IMR-90 (cell line): Measurements from ENCODE around the gene GRAP. TPM values are rescaled to one million over a fixed set of nuclear protein-coding genes. Genes with fewer than 3 reads are reported as not detected.

Source experiments
- ATAC-seq: fragments of 200-7000 bp; cut with Tn5 transposase; 2 replicates; pipeline ENCODE4 v1.9.1; 2020; ENCODE audit warnings: low read depth, mild to moderate bottlenecking, moderate library complexity
- BruUV-seq: library from RNA; stranded (reverse); fragments of 400-500 nt; replicated peaks from 2 replicates; lab custom pipeline; 2021; lab: Mats Ljungman, UMichigan
- CTCF ChIA-PET: fragments of 300-600 bp; formaldehyde crosslinking; extraction: SDS; loops from one replicate; lab custom pipeline; 2021; ENCODE audit warnings: antibody characterized with exemption; lab: Yijun Ruan, JAX
- POLR2A ChIA-PET: fragments of 300-600 bp; sonication (Branson Sonifier 250); formaldehyde crosslinking; loops from one replicate; lab custom pipeline; 2022; ENCODE audit warnings: antibody characterized with exemption; ENCODE audit not compliant: unreplicated experiment; lab: Charles Lee
- DNase-seq: peaks from one replicate; pipeline ENCODE4 v3.0.0; 2013
- H2AFZ ChIP-seq: replicated peaks from 2 replicates; pipeline ENCODE3; 2013; ENCODE audit warnings: low read length, mild to moderate bottlenecking; ENCODE audit not compliant: poor library complexity
- H2AK5ac ChIP-seq: 2 replicates; pipeline ENCODE4 v1.6.1; 2013; ENCODE audit warnings: low read depth, low read length, inconsistent platforms
- H2AK9ac ChIP-seq: replicated peaks from 2 replicates; pipeline ENCODE3; 2013; ENCODE audit warnings: mild to moderate bottlenecking, low read depth, low read length, moderate library complexity; ENCODE audit not compliant: poor library complexity
- H2BK120ac ChIP-seq: 2 replicates; pipeline ENCODE4 v1.6.1; 2013; ENCODE audit warnings: low read depth, low read length, inconsistent platforms
- H2BK15ac ChIP-seq: 3 replicates; pipeline ENCODE4 v1.6.1; 2013; ENCODE audit warnings: low read depth, low read length, inconsistent platforms
- H2BK20ac ChIP-seq: 2 replicates; pipeline ENCODE4 v1.6.1; 2013; ENCODE audit warnings: low read depth, mild to moderate bottlenecking, inconsistent platforms, low read length, moderate library complexity
- H2BK5ac ChIP-seq: 2 replicates; pipeline ENCODE4 v1.6.1; 2013; ENCODE audit warnings: mild to moderate bottlenecking, low read depth, low read length, inconsistent platforms; ENCODE audit not compliant: poor library complexity, severe bottlenecking
- H3K14ac ChIP-seq: replicated peaks from 2 replicates; pipeline ENCODE4 v1.6.1; 2013; ENCODE audit warnings: low read depth, low read length, inconsistent platforms
- H3K18ac ChIP-seq: 2 replicates; pipeline ENCODE4 v1.6.1; 2013; ENCODE audit warnings: low read depth, low read length, control low read depth
- H3K23ac ChIP-seq: 2 replicates; pipeline ENCODE4 v1.6.1; 2013; ENCODE audit warnings: low read depth, low read length, inconsistent platforms
- H3K27ac ChIP-seq: 2 replicates; pipeline ENCODE4 v1.5.1; 2013; ENCODE audit warnings: mild to moderate bottlenecking, control low read depth, low read length; ENCODE audit not compliant: insufficient read depth
- H3K27me3 ChIP-seq: 2 replicates; pipeline ENCODE4 v1.6.1; 2013; ENCODE audit warnings: low read length; ENCODE audit not compliant: control insufficient read depth, insufficient read depth
- H3K36me3 ChIP-seq: 2 replicates; pipeline ENCODE4 v1.6.1; 2013; ENCODE audit warnings: low read length, mixed read lengths; ENCODE audit not compliant: control insufficient read depth, insufficient read depth
- H3K4ac ChIP-seq: 2 replicates; pipeline ENCODE4 v1.6.1; 2013; ENCODE audit warnings: low read depth, low read length, inconsistent platforms
- H3K4me1 ChIP-seq: 2 replicates; pipeline ENCODE4 v1.6.1; 2013; ENCODE audit warnings: low read length, mixed read lengths; ENCODE audit not compliant: control insufficient read depth, insufficient read depth
- H3K4me2 ChIP-seq: 2 replicates; pipeline ENCODE4 v1.6.1; 2013; ENCODE audit warnings: low read depth, mild to moderate bottlenecking, control low read depth, low read length, moderate library complexity
- H3K4me3 ChIP-seq: 2 replicates; pipeline ENCODE4 v1.5.1; 2013; ENCODE audit warnings: low read depth, mild to moderate bottlenecking, control low read depth, low read length, moderate library complexity; ENCODE audit not compliant: insufficient read depth
- H3K56ac ChIP-seq: 2 replicates; pipeline ENCODE4 v1.6.1; 2013; ENCODE audit warnings: low read length, inconsistent platforms; ENCODE audit not compliant: insufficient read depth; ENCODE audit errors: extremely low read depth
- H3K79me1 ChIP-seq, 2 experiments: 2 replicates each; pipeline ENCODE4 v1.6.1; 2013; ENCODE audit warnings: low read length in 2 of 2, inconsistent platforms in 1 of 2, low read depth in 1 of 2
- H3K9ac ChIP-seq: 2 replicates; pipeline ENCODE4 v1.6.1; 2013; ENCODE audit warnings: low read depth, low read length, control low read depth
- H3K9me1 ChIP-seq: 2 replicates; pipeline ENCODE4 v1.6.1; 2013; ENCODE audit warnings: low read length, inconsistent platforms; ENCODE audit not compliant: insufficient read depth
- H3K9me3 ChIP-seq: 2 replicates; pipeline ENCODE4 v1.6.1; 2013; ENCODE audit warnings: low read length; ENCODE audit not compliant: control insufficient read depth, insufficient read depth
- H4K20me1 ChIP-seq: 2 replicates; pipeline ENCODE4 v1.6.1; 2013; ENCODE audit warnings: low read length, inconsistent platforms; ENCODE audit not compliant: insufficient read depth
- H4K5ac ChIP-seq: 2 replicates; pipeline ENCODE4 v1.6.1; 2013; ENCODE audit warnings: mild to moderate bottlenecking, low read depth, low read length, control low read depth
- H4K8ac ChIP-seq, 2 experiments: 2 replicates each; pipeline ENCODE4 v1.6.1; 2013; ENCODE audit warnings: low read depth in 2 of 2, low read length in 2 of 2, control low read depth in 1 of 2, inconsistent platforms in 1 of 2
- H4K91ac ChIP-seq: 2 replicates; pipeline ENCODE4 v1.6.1; 2013; ENCODE audit warnings: low read depth, low read length, inconsistent platforms; ENCODE audit not compliant: insufficient read depth
- BHLHE40 ChIP-seq: fragments of 150-350 bp; IDR thresholded peaks from 2 replicates; pipeline ENCODE4 v1.6.1; 2016; ENCODE audit warnings: mild to moderate bottlenecking, low read depth, low read length
- CEBPB ChIP-seq: IDR thresholded peaks from 2 replicates; pipeline ENCODE4 v1.6.1; 2012; ENCODE audit warnings: low read depth, low read length, improper control_type of control experiment
- CHD1 ChIP-seq: IDR thresholded peaks from 2 replicates; pipeline ENCODE4 v1.6.1; 2012; ENCODE audit warnings: low read depth, low read length, improper control_type of control experiment
- ELK1 ChIP-seq: fragments of 150-350 bp; IDR thresholded peaks from 2 replicates; pipeline ENCODE4 v1.6.1; 2016; ENCODE audit warnings: low read depth, mild to moderate bottlenecking, low read length, moderate library complexity, borderline replicate concordance
- FOS ChIP-seq: fragments of 150-350 bp; IDR thresholded peaks from 2 replicates; pipeline ENCODE4 v1.6.1; 2016; ENCODE audit warnings: low read depth, low read length
- MAZ ChIP-seq: IDR thresholded peaks from 2 replicates; pipeline ENCODE4 v1.6.1; 2012; ENCODE audit warnings: low read depth, mild to moderate bottlenecking, low read length, improper control_type of control experiment, moderate library complexity, borderline replicate concordance
- MXI1 ChIP-seq: IDR thresholded peaks from 2 replicates; pipeline ENCODE4 v1.6.1; 2012; ENCODE audit warnings: low read depth, mild to moderate bottlenecking, low read length, moderate library complexity, borderline replicate concordance
- NFE2L2 ChIP-seq: fragments of 150-350 bp; IDR thresholded peaks from 2 replicates; pipeline ENCODE4 v1.6.1; 2016; ENCODE audit warnings: low read depth, mild to moderate bottlenecking, low read length
- POLR2A ChIP-seq: IDR thresholded peaks from 2 replicates; pipeline ENCODE4 v1.6.1; 2012; ENCODE audit warnings: mild to moderate bottlenecking, low read depth, low read length
- RCOR1 ChIP-seq: IDR thresholded peaks from 2 replicates; pipeline ENCODE4 v1.6.1; 2012; ENCODE audit warnings: mild to moderate bottlenecking, low read length, improper control_type of control experiment; ENCODE audit not compliant: insufficient replicate concordance
- RFX5 ChIP-seq: IDR thresholded peaks from 2 replicates; pipeline ENCODE4 v1.8.0; 2012; ENCODE audit warnings: low read depth, mild to moderate bottlenecking, low read length, moderate library complexity
- SMC3 ChIP-seq: fragments of 150-350 bp; IDR thresholded peaks from 2 replicates; pipeline ENCODE4 v1.6.1; 2016; ENCODE audit warnings: low read depth, mild to moderate bottlenecking, antibody characterized with exemption, low read length, moderate library complexity
- WGBS, 2 experiments: methylation state at CpG; one replicate each; pipeline versions ENCODE4 v1.1.5 to v1.1.7; 2013; ENCODE audit warnings: missing lambda C conversion rate in 2 of 2; ENCODE audit not compliant: insufficient read length in 1 of 2; ENCODE audit errors: extremely low coverage in 2 of 2; 5-methylcytosine and 5-hydroxymethylcytosine counted together
- dilution Hi-C: fragments of 300-500 bp; cut with HindIII; formaldehyde crosslinking; loops from one replicate; pipeline ENCODE4 v1.14.3; 2018; ENCODE audit warnings: low sequenced_read_pairs; ENCODE audit not compliant: unreplicated experiment
- in situ Hi-C: fragments of 300-500 bp; cut with MboI; formaldehyde crosslinking; loops from 3 replicates; pipeline ENCODE4 v1.14.3; 2019; ENCODE audit warnings: low sequenced_read_pairs, inconsistent platforms, mixed read lengths
- intact Hi-C: fragments of 100-400 bp; cut with micrococcal nuclease; formaldehyde crosslinking; loops from 2 replicates; pipeline ENCODE4 v1.10.0; 2022
- polyA plus RNA-seq, 3 experiments: library from polyadenylated mRNA; depleted of rRNA; stranded (reverse); fragments of >200 nt; gene quantifications; 2 replicates each; pipeline ENCODE4 v1.2.3, GENCODE V29; 2012; ENCODE audit warnings: low replicate concordance in 1 of 3
- total RNA-seq: library from RNA; depleted of rRNA; stranded (reverse); fragments of >200 nt; gene quantifications from 2 replicates; pipeline ENCODE4 v1.2.3, GENCODE V29; 2012

The GRAP gene
- total and polyA plus RNA-seq, 2 of the 4 experiments (the other 2 are of a cell fraction): under 0.01 to 0.14 TPM

GRCh38 chr17:19017804-19018599 is 28.8 kb downstream of the GRAP start:
- no peaks in the 10 kb centered on the region; the same call in 1 of the 2 replicates for H3K9me1 ChIP-seq
- BruUV-seq: no TSS peak
- no peak overlapping the region for H4K5ac ChIP-seq
- H3K9ac ChIP-seq: no peak overlapping the region
- ChIA-PET CTCF (no interaction called here), POLR2A (no interaction called here)
- WGBS, 2 experiments: 88% methylated on average over 4 of the region's 16 CpGs; no CpG with 5 or more reads in 1 of the 2 experiments
- H3K9me3 ChIP-seq: no peaks in the 10 kb centered on the region
- ATAC-seq: no peak
- H3K36me3 ChIP-seq: no peaks in the 10 kb centered on the region
- H2BK5ac ChIP-seq: no peak overlapping the region
- intact Hi-C loops (no loop called here), in situ Hi-C loops (no loop called here), dilution Hi-C loops (no loop called here)
- no peak overlapping the region for H4K8ac ChIP-seq
- no peak overlapping the region for H2AK9ac ChIP-seq
- H2BK15ac ChIP-seq: no peak overlapping the region
- H3K56ac ChIP-seq: no peak overlapping the region
- H2BK120ac ChIP-seq: no peak overlapping the region
- no peaks in the 10 kb centered on the region; the same call in 1 of the 2 replicates for H3K27me3 ChIP-seq
- H3K14ac ChIP-seq: no peak overlapping the region
- no peak overlapping the region for H3K4me3 ChIP-seq
- H3K4me2 ChIP-seq: no peak overlapping the region
- no peak overlapping the region for H3K27ac ChIP-seq
- H2AFZ ChIP-seq: peak overlapping the region; percentile 39
- no peak overlapping the region for H3K4ac ChIP-seq
- no peak overlapping the region for H2BK20ac ChIP-seq
- no peaks in the 10 kb centered on the region for H3K79me1 ChIP-seq
- H3K18ac ChIP-seq: no peak overlapping the region
- TF ChIP-seq RFX5 (no peak), MAZ (no peak), CEBPB (no peak), FOS (no peak), RCOR1 (no peak), SMC3 (no peak), ELK1 (no peak), BHLHE40 (no peak), POLR2A (no peak), NFE2L2 (no peak), MXI1 (no peak), CHD1 (no peak)
- H2AK5ac ChIP-seq: no peak overlapping the region; the same call in 1 of the 2 replicates
- no peaks in the 10 kb centered on the region for H3K4me1 ChIP-seq
- DNase-seq: no peak
- no peaks in the 10 kb centered on the region for H4K20me1 ChIP-seq
- no peak overlapping the region for H3K23ac ChIP-seq
- no peak overlapping the region for H4K91ac ChIP-seq
